Posterior vena cava (tissue), 2 donors: ENCODE results near the gene IFT74. TPM values are rescaled to one million over a fixed set of nuclear protein-coding genes. Genes with fewer than 3 reads are reported as not detected.

ENCODE experiments used
- DNase-seq: peaks from one replicate; pipeline ENCODE4 v3.0.0-alpha.2; 2020; ENCODE audit warnings: low spot score
- intact Hi-C, 2 donors: fragments of 100-400 bp; cut with DNase I; formaldehyde crosslinking; loops; one replicate each; pipeline versions ENCODE4 v1.14.1 to v1.14.2; 2022 to 2023
- total RNA-seq, 2 donors: library from RNA; stranded (reverse); fragmentation: NEBNext Ultra II Directional; extraction: Animal tissue kit (Norgen Biotek cat#: 25700); gene quantifications; one replicate each; pipeline ENCODE4 v1.2.1, GENCODE V29; 2021
- donor health status: DM: yes; HTN: yes; CAD: no.
- donor health status: DM: yes; HTN: yes; CAD: no.

The IFT74 gene
- total RNA-seq, 2 donors from 2014 or later: 11.0 to 12.4 TPM

DNA sequence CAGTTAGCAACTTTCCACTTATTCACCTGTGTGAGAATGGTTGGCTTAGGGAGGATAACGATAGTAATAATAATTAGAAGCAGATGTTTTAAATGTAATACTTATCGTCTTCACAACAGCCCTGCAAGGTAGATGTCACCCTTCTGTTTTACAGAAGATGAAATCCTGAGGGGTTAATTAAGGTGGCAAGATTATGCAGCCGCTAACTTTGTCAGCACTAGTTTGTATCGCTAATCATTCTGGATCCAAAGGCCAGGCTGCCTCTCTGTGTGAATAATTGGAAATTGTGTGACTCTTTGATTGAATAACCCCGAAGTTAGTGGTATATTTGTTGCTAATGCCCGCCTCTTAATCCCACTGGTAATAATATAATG lies 635 bp downstream of the IFT74 start:
- intact Hi-C loops: no loop called here
- no peak for DNase-seq

DNA sequence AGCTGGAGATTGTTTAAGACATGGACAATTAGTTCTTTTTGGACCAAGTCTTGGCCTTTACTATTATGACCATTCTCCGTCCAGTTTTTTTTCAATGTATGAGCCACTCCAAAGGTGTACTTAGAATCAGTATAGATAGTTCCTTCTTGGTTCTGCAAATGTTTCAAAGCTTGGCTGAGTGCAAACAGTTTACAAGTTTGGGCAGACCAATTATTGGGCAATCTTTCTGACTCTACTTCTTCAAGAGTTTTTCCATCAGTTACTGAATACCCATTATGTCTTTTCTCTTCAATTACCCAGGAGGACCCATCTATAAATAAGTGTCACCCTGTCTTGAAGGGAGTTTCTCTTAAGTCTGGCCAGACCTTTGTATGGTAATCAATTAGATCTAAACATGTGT lies 15.5 kb downstream of the IFT74 start:
- intact Hi-C loops: loop anchor here in 1 of 2 donors (10.0 kb wide), 1 partner anchor 227 kb away; no protein-coding TSS in a partner anchor
- DNase-seq: no peak

DNA sequence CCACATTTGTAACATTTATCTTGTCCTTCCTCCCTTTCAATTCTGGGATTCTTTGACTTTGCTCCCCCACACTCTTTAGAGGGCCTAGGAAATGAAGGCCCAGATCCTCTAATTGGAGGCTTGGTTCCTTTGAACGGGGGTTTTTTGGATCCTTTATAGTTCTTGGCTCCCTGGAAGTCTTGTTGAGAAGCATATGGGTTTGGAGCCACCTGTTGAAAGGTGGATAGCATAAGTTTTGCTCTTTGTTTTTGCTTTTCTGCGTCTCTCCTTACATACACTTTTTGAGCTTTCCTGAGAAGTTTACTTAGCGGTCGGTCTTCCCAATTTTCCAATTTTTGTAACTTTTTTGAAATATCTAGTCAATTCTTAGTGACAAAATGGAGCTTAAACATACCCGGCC lies 17.8 kb downstream of the IFT74 start:
- intact Hi-C loops: loop anchor here in 1 of 2 donors (10.0 kb wide), 1 partner anchor 229 kb away; no protein-coding TSS in a partner anchor
- DNase-seq: no peak

DNA sequence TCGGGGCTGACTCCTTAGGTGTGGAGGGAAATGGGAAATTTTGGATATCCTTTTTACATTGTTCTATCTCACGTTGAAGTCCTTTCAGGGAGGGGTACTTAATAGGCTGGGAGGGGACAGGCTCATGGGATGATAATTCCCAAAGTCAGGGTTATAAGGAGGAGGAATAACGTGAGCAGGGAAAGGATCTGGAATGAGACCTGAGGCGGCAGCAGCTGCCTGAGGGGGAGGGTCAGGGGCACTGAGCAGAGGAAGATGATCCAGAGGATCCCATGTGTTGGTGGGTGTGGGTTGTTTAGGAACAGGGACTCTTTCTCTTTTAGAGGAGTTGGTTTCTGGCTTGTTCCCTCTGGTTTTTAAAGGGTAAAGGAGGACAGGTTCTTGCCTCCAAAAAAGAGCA lies 18.7 kb downstream of the IFT74 start:
- intact Hi-C loops: loop anchor here (5.0 to 10.0 kb wide), 2 partner anchors 228 to 230 kb away; no protein-coding TSS in a partner anchor
- DNase-seq: no peak

DNA sequence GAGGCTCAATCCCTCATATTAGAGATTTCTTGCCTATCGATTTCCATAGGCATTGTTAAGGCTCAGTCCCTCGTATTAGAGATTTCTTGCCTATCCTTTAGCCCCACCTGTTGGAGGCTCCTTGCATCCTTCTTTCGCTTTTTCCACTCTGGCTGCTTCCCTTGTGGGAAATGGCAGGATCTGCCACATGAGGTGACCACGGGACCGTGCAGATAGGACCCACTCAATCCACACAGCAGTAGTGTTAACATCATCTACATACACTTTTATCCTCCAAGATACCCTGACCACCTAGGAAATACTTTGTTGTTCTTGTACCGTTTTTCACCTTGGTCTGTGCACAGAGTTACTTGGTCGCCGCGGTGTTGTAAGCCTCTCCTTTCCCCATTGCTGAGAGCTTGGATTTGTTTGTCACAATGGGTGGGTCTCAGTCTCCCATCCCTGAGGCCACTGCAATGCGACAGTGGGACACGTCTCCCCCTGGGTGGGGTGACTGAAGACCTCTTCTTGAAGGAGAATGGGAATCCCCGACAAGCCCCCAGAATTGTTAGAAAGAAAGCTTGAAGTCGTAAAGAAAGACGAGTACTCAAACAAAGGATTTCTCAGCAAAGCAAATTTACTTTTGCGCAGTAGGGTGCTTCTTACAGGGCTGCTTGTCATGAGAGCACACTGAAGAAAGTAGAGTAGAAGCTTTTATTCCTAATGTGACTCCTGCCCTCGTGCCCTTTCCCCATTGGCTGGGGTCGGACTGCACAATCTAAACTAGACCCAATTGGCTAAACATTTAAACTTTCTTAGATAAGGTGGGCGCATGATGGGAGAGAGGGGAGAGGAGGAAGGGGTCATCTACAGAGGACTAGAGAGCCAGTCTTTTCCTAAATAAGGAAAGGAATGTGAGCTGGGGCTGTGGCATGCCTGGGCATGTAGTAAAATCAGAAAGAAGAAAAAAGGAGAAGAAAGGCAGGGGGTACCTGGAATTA lies 19.8 kb downstream of the IFT74 start:
- intact Hi-C loops: loop anchor here (5.0 to 10.0 kb wide), 2 partner anchors 229 to 231 kb away; no protein-coding TSS in a partner anchor
- DNase-seq: no peak

DNA sequence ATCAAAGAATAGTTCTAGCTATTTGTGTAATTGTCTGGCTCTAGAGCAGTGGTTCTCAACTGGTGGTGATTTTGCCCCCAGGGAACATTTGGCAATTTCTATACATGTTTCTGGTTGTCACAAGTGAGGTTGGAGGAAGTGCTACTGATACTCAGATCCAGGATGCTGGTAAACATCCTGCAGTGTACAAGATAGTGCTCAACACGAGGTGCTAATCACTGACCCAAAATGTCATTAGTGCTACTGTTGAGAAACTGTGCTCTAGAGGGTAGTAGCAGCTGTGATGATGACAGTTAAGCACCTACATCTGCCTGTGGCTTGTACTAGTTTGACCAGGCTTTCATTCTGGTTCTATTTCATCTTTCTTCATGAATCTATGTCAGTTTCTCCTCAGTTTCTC lies 27.1 kb downstream of the IFT74 start:
- no peak for DNase-seq
- intact Hi-C loops: loop anchor here in 1 of 2 donors (5.0 kb wide), 1 partner anchor 561 kb away; no protein-coding TSS in a partner anchor

DNA sequence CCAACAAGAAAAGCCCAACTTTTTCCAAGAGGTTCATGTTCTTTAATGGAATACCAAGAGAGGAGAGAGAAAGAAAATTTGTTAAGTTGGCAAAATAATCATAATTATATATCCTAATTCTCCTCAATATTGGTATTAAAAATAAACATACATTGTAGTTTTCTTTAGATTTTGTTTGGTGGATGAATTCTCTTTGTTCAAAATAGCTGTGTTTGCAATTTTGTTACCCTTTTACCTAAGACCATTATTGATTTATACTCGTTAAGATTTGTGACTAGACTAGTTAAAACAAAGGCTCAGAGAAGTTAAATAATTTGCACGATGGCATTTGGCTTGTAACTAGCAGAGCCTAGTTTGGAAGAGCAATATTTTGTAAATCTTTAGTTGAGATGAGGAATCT lies 39.6 kb downstream of the IFT74 start:
- intact Hi-C loops: no loop called here
- DNase-seq: no peak

DNA sequence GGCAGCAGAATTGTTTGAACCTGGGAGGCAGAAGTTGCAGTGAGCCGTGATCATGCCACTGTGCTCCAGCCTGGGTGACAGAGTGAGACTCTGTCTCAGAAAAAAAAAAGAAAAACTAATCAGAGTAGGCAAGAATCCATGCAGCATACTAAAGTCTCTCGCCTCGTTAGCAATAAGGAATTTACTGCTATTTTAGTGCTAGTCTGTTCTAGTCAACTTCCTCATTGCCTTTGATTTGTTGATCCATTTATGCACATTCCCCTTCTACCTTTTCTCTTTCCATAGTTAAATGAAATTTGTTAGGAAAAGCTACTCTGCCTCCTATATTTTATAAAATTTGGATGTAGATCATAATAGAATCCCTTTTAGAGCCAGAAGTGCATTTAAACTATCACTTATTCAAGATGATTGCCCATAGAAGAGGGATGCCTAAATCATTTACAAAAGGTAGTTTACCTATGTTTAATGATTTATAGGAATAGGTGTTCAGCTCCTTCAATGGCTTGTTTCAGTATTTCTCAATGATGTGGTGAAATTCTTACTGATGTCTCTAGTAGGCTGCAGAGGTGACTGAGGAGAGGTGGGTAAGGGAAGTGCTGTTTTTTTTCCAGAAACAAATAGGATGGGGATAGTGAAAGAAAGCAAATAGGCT lies 47.3 kb downstream of the IFT74 start:
- DNase-seq: no peak
- intact Hi-C loops: no loop called here

DNA sequence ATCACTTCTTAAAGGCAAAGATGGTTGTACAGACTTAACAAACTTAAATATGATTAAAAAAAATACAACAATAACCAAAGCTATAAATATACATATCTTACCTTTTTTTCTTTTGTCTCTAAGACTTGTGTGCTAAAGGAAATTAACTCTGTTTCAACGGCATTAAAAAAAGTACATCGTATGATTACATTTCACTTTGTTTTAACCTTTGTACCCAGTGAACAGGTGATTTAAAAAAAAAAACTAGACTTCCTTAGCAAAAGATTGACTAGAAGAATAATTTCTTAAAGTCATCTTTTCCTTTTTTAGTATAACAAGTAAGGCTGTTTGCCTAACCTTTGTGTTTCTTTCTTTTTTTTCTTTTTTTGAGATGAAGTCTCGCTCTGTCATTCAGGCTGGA lies 49.3 kb downstream of the IFT74 start, which contains the start of gene LRRC19:
Gene LRRC19 (minus strand): TSS at position 182 of the 400 bp plus-strand sequence. CDS start 5,978 bp downstream, outside the sequence.
- intact Hi-C loops: no loop called here
- DNase-seq: no peak

DNA sequence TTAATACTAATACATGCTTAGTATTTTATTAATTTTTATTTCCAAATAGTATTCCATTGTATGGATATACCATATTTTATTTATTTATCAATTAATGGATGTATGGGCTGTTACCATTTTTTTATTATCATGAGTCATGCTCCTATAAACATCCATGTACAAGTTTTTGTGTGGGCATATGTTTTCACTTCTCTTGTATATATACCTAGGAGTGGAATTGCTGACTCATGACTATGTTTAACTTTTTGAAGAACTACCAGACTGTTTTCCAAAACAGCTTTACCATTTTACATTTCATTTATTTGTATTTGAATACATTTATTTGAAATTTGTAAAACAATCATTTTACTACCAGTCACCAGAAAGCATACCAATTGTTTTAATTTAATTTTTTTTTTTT lies 63.4 kb downstream of the IFT74 start:
- intact Hi-C loops: no loop called here
- DNase-seq: no peak

DNA sequence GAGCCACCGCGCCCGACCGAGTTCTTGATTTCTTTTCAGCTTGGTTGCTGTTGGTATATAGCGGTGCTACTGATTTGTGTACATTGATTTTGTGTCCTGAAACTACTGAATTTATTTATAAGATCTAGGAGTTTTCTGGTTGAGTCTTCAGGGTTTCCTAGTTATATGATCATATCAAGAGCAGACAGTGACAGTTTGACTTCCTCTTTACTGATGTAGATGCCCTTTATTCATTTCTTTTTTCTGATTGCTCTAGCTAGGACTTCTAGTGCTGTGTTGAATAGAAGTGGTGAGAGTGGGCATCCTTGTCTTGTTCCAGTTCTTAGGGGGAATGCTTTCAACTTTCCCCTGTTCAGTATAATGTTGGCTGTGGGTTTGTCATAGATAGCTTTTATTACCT lies 66.7 kb downstream of the IFT74 start:
- DNase-seq: no peak
- intact Hi-C loops: no loop called here

DNA sequence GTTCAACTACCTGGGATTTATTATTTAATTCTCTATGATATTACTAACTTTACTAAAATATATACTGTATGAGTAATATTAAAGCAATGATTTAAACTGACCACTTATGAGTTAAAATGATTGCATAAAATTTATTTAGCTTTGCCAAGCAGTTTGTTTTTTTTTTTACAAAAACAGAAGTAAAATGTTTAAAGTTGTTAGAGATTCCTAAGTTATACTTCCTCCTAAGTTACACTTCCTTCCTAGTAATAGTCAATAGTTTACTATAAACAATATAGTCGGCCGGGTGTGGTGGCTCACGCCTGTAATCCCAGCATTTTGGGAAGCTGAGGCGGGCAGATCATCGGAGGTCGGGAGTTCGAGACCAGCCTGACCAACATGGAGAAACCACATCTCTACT lies 73.0 kb downstream of the IFT74 start:
- DNase-seq: no peak
- intact Hi-C loops: no loop called here

DNA sequence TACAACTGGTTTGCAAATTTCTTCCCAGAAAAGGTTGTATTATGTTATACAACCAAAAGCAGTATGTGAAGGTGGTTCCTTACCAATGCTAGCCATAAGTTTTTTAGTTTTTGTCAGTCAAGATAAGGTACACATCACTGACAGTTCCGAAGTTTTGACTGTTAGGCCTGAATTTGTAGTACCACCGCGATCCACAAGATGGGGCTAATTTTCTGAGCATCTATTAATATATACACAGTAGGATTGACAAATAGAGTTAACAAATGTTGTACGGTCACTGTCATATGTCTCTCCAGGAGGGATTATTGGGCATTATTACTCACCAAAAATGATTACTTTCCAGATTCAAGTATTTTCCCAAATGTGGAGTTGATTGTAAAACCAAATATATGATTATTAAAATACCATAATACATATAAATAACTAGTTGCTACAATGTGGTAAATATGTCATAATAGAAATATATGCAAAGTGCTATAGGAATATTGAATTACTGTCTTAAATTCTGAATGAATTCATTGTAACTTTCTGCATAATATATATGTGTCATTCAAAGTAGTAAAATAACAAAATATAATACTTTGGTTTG lies 77.7 kb downstream of the IFT74 start:
- intact Hi-C loops: loop anchor here in 1 of 2 donors (10.0 kb wide), 1 partner anchor 251 kb away; no protein-coding TSS in a partner anchor
- no peak for DNase-seq

DNA sequence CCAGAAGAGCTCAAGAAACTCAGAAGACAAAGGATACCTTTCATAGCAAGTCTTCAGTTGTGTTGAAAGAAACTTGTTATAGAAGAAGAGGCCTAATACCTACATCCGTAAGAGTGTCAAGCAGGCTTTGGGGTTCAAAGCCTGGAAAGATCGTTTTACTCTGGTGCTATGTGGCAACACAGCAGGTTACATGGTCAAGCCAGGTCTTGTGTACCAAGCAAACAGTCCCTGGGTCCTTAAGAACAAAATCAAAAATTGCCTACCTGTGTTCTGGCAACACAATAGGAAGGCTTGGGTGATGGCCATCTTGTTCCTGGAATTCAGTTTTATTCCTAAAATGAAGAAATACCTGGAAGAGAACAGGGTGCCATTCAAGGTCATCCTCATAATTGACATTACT lies 81.3 kb downstream of the IFT74 start:
- no peak for DNase-seq
- intact Hi-C loops: loop anchor here in 1 of 2 donors (10.0 kb wide), 1 partner anchor 247 kb away; no protein-coding TSS in a partner anchor

DNA sequence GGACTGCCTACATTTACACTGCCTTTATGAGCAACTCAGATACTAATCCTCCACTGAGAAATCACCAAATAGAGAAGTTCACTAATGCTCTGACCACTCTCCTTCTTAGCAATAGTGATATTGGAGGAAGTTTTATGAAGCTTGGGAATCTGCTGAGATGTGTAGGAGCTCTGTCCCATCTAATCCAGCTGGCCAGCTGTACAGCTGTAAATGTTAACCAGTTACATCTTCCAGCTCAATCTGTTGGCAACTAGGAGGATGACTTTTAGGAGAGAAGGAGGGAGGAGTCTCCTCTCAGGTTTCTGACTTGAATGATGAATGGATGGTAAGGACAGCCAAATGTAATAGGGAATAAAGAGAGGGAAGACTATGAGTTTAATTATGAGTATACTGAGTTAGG lies 85.5 kb downstream of the IFT74 start:
- intact Hi-C loops: loop anchor here in 1 of 2 donors (10.0 kb wide), 1 partner anchor 223 kb away; no protein-coding TSS in a partner anchor
- DNase-seq: no peak

DNA sequence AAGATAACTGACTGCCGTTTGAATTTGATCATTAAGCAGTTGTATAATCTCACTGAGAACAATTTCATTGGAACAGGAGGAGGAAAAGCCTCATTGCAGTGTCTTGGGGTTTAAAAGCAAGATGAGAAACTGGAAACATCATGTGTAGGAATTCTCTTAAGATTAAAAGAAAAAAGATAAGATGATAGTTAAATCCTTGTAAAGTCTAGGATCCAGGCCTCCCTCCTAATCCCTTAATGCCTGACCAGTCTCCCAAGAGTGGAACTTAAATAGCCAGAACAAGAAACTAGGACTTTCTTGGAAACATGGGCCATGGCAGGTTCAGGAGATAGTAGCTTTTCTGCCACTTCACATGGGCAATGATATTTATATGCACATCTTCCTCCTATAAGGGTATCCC lies 86.3 kb downstream of the IFT74 start:
- DNase-seq: no peak
- intact Hi-C loops: loop anchor here in 1 of 2 donors (10.0 kb wide), 1 partner anchor 222 kb away; no protein-coding TSS in a partner anchor

DNA sequence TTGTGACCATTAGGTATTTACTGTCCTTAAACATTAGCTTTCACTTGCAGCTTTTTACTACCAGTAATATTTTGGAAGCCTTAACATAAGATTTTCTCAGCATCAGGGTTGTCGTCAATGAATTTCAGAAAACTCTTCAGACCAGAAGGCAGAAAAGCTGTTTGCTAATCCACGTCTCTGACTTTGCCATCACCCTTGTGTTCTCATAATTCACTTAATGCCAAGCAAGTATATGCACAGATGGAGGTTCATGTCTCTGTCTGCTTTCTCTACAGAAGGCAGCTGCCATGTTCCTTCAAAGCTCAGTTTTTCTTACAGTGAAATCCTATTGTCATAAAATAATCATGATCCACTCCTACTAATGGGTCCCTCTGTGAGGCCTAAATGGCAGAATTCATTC lies 87.0 kb downstream of the IFT74 start:
- no peak for DNase-seq
- intact Hi-C loops: loop anchor here in 1 of 2 donors (10.0 kb wide), 1 partner anchor 222 kb away; no protein-coding TSS in a partner anchor

DNA sequence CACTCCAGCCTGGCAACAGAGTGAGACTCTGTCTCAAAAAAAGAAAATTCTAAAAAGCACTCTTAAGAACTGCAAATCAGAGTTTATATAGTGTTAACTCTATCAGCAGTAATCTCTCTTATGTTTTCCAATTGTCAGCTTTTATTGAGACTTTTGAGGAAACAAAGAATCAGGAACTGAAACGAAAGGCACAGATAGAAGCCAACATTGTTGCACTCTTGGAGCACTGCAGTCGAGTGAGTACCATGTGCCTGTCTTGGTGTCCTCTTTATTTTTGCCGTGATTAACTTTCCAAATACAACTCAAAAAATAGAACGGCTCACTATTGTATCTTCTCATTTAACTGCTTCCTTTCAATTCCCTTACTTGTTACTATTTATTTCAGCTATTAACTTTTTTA lies 90.9 kb downstream of the IFT74 start:
- intact Hi-C loops: loop anchor here in 1 of 2 donors (10.0 kb wide), 1 partner anchor 218 kb away; no protein-coding TSS in a partner anchor
- no peak for DNase-seq

DNA sequence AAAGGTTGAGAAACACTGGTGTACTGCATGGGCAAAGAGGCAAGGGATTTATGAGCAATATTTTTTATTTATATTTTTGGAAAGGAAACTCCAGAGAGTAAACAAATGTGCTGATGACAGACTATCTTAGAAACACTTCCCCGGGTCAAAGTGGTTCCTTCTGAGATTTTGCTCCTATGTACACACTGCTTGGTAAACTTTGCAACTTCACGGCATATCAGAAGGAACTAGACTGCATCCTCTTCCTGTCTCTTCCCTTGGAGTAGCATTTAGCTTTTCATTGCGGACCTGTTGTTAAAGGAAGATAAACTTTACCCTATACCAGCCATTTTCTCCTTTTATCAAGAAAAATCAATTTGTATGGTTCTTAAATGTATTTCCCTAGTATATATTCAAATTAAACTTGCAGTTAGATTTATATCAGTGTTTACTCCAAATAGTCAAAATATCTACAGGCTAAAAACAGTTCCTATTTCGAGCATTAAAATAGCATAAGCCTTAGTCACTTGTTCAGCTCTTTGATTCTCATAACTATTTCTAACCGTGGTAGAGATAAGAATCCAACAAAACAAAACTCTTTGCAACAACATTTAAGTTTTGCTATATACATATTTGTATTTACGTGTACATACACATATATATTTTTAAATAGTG lies 97.3 kb downstream of the IFT74 start:
- DNase-seq: no peak
- intact Hi-C loops: no loop called here
